GM18517 (cell line): ENCODE results near the gene MB.
"Not testable (repeated sequence)": the region's sequence is repeated elsewhere in the genome, so short reads cannot be mapped to it uniquely, and the experiment has no call there.

Experiments used
- ATAC-seq: cut with Tn5 transposase; IDR thresholded peaks from one replicate; pipeline ENCODE4 v1.9.1; 2021; ENCODE audit warnings: mild to moderate bottlenecking, moderate library complexity; ENCODE audit not compliant: unreplicated experiment

Gene MB

DNA sequence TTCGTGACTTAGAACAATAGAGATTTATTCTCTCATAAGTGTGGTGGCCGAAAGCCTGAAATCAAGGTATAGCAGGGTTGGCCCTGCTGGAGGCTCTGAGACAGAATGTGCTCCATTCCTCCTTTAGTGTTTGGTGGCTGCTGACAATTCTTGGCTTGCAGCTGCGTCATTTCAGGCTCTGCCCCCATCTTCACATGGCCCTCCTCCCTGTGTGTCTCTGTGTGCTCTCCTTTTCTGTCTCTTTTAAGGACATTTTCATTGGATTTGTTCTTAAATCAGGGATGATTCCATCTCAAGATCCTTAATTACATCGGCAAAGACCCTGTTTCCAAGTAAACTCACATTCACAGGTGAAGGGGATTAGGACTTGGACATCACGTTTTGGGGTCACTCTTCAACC lies 20.9 kb upstream of the MB start:
- no peak for ATAC-seq

DNA sequence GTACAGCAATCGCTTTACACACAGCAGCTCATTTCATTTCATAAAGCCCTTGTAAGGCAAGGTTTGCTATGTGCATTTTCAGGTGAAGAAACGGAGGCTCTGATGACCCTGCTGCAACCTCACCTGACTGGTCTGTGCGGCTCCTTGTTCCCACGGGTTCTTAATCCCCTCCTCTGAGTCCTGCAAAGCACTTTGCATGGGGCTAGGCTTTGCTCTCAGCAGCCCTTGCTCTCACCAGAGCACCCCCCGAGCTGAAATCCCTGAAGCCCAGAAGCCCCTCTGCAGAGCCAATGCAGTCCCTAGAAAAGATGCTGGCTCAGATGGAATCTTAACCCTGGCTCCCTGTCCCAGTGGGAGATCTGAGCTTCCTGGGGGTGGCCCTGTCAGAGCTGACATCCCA lies 20.1 kb upstream of the MB start:
- ATAC-seq = no peak

DNA sequence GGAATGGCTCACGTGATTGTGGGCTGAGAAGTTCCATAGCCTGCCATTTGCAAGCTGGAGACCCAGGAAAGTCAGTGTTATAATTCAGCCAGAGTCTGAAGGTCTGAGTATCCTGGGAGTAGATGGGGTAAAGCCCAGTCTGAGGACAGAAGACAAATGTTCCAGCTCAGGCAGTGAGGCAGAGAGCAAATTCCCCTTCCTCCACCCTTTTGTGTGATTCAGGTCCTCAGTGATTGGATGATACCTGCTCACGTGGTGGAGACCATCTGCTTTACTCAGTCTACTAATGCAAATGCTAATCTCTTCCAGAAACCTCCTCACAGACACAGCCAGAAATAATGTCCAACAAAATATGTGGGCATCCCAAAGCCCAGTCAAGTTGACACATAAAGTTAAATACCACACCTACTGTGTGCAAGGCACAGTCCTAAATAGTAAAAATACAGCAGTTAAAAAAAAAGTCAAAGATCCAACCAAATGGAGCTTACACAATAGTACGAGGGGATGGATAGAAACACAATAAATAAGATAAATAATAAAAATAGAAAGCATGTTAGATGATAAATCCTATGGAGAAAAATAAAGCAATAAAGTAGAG lies 17.9 kb upstream of the MB start:
- ATAC-seq = no peak

DNA sequence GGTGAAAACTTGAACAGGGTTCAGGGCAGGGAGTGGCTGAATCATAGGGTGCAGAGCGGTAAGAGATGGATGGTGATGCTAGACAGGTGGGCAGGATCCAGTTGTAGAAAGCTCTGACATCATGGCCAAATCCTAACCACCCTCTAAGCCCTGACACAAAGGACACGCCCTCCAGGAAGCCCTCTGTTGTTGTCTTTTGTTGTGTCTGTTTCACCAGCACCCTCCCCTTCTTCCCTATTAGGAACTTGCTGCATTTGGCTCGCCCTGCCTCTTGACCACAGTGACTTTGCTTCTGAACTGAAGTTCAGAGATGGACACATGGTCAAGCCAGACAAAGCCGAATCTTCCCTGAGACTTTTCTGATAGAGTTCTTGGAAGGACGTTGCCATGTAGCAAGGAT lies 16.9 kb upstream of the MB start:
- ATAC-seq = no peak

DNA sequence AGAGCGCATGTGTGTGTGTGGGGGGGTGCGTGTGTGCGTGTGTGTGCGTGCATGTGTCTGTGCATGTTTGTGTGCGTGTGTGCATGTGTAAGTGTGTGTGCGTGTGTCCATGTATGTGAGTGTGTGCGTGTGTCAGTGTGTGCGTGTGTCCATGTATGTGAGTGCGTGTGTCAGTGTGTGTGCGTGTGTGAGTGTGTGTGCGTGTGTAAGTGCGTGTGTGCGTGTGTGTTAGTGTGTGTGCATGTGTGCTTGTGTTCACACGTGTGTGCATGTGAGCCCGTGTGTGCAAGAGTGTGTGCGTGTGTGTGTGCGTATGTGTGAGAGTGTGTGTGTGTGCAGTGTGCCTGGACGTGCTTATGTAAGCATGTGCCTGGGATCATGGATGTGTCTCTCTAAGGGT lies 16.4 kb upstream of the MB start:
- no peak for ATAC-seq

DNA sequence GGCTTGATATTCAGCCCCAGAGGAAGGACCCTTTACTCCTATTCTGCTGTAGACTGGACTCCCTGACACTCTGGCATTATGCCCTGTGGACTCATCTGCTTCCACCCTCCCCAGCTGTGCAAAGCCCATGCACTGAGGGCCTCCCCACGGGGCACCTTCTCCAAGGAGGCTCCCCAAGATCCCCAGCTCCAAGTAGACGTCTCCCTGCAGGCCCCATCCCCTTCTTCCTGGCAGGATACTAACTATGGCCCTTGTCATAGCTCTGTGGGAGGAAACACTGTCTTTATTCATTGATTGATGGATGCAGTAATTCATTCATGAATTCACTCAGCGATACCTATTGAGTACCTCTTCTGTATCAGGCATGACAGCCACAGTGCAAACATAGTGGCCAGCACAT lies 15.8 kb upstream of the MB start:
- no peak for ATAC-seq

DNA sequence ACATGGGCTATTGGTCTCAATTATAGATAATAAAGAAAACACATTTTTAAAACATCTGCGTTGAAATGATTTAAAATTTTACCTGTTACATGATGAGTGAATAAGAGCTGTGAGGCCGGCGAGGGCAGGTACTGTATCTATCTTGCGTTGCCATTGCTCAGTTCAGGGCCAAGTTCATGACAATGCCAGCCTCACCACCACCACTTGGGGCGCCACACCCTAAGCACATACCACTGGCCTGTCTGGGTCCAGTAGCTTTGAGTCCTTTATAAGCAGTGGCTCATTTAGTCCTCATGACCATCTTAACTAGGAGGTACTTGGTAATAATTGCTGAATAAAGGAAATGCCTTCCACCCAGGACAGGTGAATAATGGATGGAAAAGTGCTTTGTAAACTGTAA lies 14.5 kb upstream of the MB start:
- ATAC-seq = no peak

DNA sequence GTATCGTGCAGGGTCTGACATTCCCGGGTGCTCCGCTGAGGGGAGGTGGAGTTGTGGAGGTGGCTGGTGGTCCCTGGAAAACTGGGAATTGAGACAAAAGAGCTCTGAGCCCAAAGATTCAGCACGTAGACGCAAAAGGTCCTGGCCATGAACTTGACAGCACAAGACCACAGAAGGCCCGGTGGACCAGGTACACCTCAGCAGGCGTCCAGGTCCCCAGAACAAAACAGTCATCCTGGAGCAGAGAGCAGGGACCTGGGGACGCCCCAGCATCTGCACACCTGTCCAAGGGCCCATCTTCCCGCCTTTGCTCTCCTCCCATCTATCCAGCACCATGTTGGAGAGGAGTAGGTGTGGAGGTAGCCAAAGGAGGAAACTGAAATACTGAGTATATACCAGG lies 13.8 kb upstream of the MB start:
- no peak for ATAC-seq

DNA sequence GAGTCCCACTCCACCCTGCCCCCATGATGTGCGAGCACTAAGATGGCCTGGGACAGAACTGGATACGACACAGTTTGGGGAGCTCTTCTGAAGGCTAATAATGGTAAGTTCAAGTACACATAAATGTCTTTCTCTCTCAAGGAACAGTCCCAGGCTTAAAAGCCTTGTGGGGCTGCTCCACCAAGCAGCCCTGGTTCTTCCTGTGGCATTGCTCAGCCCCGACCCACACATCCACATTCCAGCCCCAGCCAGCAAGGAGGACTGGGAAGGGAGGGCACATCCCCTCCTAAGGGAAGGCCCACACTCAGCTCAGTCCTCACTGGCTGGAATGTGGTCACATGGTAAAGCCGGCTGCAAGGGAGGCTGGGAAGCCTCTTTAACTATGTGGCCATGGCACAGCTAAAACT lies 13.3 kb upstream of the MB start:
- no peak for ATAC-seq

DNA sequence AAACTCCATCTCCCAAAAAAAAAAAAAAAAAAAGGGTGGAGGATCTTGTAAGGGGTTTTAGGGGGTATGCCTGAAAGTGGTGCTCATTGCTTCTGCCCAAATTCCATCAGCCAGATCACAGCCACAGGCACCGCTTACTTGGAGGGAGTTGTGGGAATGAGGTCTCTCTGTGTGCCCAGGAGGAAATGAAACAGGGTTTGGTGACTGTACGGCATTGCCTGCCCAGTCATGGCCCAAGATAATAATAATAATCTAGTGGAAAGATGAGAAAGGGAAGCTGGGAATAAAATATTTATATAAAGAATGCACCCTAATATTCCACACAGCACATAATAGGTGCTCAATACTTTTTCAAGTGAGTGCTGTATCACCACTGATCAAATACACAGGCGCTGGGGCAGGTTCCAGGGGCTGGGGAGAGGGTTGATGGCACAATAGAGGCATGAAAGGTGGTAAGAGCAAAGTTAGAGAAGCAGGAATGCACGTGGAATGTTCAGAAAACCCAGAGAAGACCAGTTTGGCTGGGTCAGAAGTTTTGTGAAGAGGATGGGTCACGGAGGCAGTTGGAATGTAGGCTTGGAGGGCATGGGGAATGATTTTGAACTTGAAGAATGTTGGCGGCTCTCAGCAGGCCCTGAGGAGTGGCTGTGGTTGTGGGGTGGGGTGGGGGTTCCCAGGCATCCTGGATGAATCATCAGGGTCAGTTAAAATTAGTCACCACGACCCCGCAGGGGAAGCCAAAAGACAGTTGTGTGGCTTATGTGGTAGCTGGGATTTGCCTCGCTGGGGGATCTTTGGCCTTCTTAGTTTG lies 12.5 kb upstream of the MB start:
- no peak for ATAC-seq

DNA sequence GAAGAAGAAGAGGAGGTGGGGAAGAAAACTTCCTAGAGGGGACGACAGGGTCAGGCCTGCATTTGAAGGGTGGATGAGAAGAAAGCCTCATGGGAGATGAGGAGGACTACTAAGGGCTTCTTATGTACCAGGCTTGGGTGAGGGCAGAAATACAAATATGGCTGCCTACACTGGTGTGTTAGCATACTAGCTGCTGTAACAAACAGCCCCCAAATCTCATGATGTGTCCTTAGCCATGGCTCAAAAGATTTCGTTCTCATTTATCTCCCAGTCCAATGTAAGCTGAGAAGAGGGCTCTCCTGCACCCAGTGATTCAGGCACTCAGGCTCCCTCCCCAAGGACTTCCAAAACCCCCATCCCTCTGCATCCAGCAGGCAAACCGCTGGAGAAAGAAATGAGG lies 11.6 kb upstream of the MB start:
- ATAC-seq = no peak

DNA sequence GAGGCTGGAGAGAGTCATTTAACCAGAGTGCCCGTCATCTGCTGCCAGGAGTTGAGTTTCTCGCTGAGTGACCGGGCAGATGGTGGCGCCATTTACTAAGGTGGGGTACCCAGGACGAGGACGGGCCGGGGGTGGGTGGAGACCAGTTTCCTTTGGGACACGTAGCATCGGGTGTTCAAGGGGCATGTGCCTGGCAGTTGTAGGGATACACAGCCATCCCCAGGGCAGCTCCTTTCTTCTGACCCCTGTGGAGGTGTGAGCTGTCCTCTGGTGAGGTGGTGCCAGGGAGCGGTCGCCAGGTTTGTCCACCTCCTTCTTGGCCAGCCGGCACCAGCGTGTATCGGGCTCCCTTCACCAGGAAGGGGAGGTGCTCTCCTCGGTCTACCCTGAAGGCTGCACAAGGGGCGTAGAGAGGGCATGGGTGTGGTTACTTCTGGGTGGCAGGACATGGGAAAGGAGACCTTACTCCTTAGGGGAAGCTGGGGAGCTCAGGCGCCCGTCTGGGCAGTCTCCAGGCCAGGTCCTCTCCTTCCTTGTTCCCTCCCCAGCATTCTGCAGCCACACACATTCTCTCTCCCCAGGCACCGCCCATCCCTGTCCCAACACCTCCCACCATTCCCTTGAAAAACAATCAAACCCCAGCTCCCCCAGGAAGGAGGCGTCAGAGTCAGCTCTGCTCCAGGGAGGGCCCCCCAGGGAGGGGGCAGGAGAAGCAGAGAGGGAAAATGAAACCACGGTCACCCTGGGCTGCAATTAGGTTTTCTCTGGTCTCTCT lies 10.3 kb upstream of the MB start:
- ATAC-seq = no peak

DNA sequence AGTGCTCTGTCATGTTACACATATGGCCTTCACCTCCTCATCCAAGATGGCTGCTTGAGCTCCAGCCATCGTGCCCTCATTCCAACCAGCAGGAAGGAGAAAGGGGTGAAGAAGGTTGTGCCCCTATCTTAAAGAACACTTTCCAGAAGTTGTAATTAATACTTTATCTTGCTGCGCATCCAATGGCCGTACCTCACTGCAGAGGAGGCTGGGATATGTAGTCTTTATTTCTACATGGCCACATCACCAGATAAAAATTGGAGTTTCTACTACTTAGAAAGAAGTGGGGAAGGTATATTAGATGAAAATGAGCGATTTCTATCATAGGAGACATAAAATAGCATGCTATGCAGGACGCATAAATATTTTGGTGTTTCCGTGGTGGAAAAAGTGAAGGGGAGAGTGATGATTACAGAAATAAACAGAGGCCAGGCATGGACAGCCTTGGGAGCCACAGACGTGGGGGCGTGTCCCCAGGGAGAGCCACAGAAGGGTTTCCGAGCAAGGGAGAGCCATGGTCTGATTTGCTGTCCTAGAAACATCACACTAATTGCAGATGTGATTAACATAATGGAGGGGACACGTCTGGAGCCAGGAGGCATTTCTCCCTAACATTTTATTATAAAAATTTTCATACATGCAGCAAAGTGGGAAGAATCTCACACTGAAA lies 8.8 kb upstream of the MB start:
- no peak for ATAC-seq

DNA sequence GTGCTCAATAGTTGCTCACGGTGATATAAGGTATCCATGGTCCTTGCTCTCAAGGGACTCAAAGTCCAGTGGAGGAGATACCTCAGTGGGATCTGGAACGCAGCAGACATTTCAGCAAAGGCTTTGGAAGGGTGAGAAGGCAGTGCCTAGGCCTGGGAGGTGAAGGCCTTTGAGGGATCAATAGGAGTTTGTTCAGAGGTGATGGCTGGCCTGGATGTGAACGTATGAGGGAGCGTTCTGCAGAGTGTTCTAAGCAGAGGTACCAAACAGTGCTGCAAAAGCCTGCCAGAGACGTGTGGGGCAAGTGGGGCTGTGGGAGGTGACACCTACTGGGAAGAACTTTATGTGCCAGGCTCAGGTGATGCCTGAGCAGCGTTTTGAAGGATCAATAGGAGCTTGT lies 7.4 kb upstream of the MB start:
- ATAC-seq = no peak

DNA sequence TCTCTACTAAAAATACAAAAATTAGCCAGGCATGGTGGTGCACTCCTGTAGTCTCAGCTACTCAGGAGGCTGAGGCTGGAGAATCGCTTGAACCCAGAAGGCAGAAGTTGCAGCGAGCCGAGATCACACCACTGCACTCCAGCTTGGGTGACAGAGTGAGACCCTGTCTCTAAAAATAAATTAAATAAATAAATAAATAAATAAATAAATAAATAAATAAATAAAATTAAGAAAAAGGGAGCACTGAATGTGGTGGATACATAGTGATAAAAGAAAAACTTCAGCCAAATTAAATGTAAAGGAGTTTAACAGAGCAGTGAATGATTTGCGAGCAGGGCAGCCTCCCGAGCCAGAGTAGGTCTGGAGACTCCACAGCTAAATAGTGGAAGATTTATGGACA lies 6.8 kb upstream of the MB start:
- not testable (repeated sequence) for ATAC-seq

DNA sequence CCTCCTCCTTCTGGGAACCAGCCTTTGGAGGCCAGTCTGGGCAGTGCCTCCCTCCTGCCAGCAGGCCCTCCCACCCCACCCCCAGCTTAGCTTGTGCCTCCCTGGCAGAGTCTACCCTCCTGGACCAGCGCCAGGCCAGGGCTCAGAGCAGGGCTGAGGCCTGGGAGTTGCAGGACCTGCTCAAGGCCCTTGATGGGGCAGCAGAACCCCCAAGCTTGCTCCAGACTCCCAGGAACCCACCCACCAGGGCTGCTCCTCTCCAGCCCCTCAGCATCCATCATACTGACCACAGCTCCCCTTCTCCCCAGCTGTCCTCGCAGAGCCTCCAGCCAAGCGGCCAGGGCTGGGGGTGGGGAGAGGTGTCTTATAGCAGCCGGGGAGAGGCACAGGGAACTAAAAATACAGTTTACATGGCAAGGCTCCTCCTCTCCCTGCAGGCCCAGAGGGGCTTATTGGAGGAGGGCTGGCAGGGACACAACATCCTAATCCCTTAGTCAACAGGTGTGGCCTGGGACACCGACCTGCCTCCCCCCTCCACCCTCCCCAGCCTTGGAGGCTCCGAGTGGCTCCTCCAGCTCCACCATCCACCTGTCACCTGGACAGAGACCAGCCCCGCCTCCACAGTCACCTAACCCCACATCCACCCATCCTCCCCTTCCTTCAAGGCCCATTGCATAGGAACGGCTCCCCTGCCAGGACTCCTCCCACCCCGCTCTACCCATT lies 5.2 kb upstream of the MB start:
- ATAC-seq = no peak

DNA sequence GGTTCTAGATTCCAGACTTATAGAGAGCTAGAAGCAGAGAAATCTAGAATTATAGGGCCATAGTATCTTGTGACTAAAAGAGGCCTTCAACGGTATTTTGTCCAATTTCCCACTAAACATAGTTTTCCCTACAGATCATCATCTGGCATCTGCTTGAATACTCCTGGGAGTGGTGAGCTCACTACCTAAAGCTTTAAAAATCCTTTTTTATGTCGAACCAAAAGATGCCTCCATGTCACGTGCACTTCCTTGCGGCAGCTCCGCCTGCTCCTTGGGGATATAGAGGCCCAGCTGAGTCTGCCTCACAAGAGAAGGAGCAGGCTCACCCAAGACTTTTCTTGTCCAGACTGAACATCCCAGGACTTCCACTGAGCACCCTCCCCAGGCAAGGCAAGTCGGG lies 4.3 kb upstream of the MB start:
- ATAC-seq = no peak

DNA sequence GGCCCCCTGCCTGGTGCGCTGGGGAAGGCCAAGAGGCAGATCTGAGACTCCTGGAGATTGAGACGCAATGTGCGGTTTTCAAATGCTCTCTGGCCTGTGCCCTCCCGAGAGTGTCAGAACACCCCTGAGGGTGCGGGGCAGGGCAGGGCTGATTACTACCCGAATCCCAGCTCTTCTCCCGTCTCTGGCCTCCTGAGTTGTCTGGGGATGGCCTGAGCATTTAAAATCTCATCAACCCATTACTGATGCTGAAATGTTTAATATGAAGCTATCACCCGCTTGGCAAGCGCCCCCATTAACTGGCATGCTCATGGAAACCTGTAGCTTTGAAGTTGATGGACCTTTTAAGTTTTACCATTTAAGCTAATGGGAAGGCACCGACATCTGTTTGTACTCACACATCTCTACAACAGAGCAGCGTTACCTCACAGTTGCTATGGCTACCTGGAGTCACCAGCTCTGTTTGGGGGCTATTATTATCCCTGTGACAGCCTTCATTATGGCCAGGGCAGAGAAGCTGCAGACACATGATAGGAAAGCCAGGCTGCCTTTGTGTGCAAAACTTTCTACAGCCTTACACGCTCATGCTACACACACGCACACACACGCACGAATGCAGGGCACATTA lies 3.6 kb upstream of the MB start:
- no peak for ATAC-seq

DNA sequence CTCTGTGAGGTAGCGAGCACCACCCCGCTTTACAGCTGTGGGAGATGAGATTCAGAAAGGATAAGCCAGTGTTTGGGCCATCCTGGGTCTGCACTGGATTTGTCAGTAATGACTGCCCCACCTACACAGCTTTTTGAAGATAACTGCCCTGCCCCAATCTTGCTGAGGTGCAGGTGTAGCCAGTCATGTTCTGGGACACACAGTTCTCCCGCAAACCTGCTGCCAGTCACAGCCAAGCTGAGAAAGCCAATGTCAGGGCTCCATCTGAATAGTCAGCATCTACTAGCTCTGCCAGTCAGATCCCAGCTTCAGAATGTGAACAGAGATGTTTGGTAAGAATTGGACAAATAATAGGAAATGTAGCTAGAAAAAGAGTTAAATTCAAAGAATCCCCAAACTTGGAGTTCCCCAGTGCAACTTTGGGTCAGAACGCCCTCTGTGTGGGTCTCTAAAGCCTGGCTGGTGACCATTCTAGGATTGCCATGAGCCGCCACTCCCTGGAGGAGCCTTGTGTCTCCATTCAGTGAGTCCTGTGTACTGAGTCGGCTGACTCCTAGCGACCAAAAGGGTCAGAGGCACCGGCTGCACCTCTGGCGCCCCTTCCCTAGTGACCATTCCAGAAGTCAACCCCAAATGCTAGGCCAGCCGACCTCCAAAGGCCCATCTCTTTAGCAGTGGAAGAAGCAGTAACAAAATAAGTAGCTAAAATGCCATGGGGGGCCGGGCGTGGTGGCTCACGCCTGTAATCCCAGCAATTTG lies 2.4 kb upstream of the MB start:
- no peak for ATAC-seq
